SK-N-SH (cell line): ENCODE data around the gene COPS9.

Experiments used
- POLR2AphosphoS5 ChIP-seq: IDR thresholded peaks from 2 replicates; pipeline ENCODE4 v1.6.1; 2012; ENCODE audit warnings: low read depth, low read length
- RAD21 ChIP-seq: IDR thresholded peaks from 2 replicates; pipeline ENCODE4 v1.6.1; 2012; ENCODE audit warnings: mild to moderate bottlenecking, low read length
- REST ChIP-seq: IDR thresholded peaks from 2 replicates; pipeline ENCODE4 v1.6.1; 2012; ENCODE audit warnings: mild to moderate bottlenecking, low read depth, low read length, moderate library complexity
- TF ChIP-seq, protein P1 (sequence below): fragments of 200-600 bp; sonication (generic); IDR thresholded peaks from 2 replicates; pipeline ENCODE4 v1.6.1; 2017; ENCODE audit warnings: antibody characterized with exemption, mild to moderate bottlenecking, moderate library complexity

GRCh38 chr2:240151477-240152031, 15.4 kb upstream of the COPS9 start:
- TF ChIP-seq RAD21 (no peak), POLR2AphosphoS5 (no peak), REST (no peak)
- TF ChIP-seq, protein P1, sequence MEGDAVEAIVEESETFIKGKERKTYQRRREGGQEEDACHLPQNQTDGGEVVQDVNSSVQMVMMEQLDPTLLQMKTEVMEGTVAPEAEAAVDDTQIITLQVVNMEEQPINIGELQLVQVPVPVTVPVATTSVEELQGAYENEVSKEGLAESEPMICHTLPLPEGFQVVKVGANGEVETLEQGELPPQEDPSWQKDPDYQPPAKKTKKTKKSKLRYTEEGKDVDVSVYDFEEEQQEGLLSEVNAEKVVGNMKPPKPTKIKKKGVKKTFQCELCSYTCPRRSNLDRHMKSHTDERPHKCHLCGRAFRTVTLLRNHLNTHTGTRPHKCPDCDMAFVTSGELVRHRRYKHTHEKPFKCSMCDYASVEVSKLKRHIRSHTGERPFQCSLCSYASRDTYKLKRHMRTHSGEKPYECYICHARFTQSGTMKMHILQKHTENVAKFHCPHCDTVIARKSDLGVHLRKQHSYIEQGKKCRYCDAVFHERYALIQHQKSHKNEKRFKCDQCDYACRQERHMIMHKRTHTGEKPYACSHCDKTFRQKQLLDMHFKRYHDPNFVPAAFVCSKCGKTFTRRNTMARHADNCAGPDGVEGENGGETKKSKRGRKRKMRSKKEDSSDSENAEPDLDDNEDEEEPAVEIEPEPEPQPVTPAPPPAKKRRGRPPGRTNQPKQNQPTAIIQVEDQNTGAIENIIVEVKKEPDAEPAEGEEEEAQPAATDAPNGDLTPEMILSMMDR = no peak
